ENCODE results near the gene SLFN11.
"Not testable (repeated sequence)": the region's sequence is repeated elsewhere in the genome, so short reads cannot be mapped to it uniquely, and the experiment has no call there.

SLFN11 gene, protein sequence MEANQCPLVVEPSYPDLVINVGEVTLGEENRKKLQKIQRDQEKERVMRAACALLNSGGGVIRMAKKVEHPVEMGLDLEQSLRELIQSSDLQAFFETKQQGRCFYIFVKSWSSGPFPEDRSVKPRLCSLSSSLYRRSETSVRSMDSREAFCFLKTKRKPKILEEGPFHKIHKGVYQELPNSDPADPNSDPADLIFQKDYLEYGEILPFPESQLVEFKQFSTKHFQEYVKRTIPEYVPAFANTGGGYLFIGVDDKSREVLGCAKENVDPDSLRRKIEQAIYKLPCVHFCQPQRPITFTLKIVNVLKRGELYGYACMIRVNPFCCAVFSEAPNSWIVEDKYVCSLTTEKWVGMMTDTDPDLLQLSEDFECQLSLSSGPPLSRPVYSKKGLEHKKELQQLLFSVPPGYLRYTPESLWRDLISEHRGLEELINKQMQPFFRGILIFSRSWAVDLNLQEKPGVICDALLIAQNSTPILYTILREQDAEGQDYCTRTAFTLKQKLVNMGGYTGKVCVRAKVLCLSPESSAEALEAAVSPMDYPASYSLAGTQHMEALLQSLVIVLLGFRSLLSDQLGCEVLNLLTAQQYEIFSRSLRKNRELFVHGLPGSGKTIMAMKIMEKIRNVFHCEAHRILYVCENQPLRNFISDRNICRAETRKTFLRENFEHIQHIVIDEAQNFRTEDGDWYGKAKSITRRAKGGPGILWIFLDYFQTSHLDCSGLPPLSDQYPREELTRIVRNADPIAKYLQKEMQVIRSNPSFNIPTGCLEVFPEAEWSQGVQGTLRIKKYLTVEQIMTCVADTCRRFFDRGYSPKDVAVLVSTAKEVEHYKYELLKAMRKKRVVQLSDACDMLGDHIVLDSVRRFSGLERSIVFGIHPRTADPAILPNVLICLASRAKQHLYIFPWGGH

GRCh38 chr17:35373534-35373983, at the start of gene SLFN11:
Gene SLFN11, minus strand, starts transcription at chr17:35373621. Its CDS starts 9,814 bp downstream, at chr17:35363807.
- DNase-seq, result peak; percentile 37

DNA sequence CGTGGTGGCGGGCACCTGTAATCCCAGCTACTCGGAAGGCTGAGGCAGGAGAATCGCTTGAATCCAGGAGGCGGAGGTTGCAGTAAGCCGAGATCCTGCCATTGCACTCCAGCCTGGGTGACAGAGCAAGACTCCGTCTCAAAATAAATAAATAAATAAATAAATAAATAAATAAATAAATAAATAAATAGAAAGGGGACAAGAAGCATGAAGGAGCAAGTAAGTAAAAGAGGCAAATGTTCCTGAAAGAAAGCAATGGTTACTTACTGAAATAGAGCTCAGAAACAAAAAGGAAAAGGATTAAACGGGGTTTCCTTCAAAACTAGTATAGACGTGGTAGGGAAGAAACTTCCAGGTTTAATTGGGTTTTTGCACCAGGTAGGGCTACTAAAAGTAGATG, 47.6 kb upstream of the SLFN11 start:
- DNase-seq, result not testable (repeated sequence)

GRCh38 chr17:35416659-35417058, 43.2 kb upstream of the SLFN11 start:
- no peak for DNase-seq

DNA sequence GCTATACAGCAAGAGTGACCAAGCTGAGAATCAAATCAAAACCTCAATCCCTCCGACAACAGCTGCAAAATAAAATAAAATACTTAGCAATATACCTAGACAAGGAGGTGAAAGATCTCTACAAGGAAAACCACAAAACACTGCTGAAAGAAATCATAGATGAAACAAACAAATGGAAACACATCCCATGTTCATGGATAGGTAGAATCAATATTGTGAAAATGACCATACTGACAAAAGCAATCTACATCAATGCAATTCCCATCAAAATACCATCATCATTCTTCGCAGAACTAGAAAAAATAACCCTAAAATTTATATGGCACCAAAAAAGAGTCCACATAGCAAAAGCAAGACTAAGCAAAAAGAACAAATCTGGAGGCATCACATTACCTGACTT, 41.3 kb upstream of the SLFN11 start:
- DNase-seq, result not testable (repeated sequence)

DNA sequence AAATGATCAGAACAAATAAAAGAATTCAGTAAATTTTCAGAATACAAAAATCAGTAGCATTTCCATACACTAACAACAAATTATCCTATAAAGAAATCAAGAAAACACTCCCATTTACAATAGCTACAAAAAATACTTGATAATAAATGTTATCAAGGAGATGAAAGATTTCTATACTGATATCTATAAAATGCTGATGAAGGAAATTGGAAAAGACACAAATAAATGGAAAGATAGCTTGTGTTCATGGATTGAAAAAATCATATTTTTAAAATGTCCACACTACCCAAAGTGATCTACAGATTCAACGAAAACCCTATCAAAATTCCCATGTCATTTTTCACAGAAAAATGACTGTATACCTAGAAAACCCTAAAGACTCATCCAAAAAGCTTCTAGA, 40.8 kb upstream of the SLFN11 start:
- DNase-seq, result no peak

- no peak for DNase-seq
These were observed 34.1 kb upstream of the SLFN11 start for GRCh38 chr17:35407531-35407930.

- DNase-seq, result no peak
These were observed 33.1 kb upstream of the SLFN11 start for GRCh38 chr17:35406568-35406967.

DNA sequence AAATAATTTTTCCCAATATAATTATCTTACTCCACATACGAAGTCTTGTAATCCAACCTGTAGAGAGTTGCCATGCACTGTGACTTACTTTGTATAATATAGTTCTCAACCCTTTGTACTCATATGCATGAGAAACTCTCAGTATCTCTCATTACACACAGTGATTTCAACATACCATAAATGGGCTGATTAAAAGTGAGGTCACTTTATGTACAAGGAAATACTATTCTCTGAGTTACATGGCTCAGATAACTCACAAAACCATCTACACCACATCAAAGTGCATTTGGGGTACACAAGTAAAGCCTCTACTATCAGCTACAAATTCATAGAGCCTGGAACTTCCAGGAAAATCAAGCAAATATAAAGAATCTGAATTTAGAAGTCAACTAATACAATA, 30.9 kb upstream of the SLFN11 start:
- no peak for DNase-seq

GRCh38 chr17:35393783-35394182, 20.4 kb upstream of the SLFN11 start:
- not testable (repeated sequence) for DNase-seq

- DNase-seq, result no peak
These were observed 17.2 kb upstream of the SLFN11 start for GRCh38 chr17:35390663-35391062.

- DNase-seq, result no peak
These were observed 16.7 kb upstream of the SLFN11 start for GRCh38 chr17:35390156-35390555.

DNA sequence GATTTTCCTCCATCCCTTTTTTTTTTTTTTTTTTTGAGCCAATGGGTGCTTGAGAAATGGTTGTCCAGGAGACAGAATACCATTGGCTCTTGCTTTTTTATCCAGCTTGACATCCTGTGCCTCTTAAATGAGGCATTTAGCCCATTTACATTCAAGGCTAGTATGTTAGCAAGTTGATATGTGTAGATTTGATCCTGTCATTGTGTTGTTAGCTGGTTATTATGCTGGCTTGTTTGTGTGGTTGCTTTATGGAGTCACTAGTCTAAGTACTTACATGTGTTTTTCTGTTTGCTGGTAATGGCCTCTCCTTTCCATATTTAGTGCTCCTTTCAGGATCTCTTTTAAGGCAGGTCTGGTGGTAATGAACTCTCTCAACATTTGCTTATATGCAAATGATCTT, 14.1 kb upstream of the SLFN11 start:
- no peak for DNase-seq

DNA sequence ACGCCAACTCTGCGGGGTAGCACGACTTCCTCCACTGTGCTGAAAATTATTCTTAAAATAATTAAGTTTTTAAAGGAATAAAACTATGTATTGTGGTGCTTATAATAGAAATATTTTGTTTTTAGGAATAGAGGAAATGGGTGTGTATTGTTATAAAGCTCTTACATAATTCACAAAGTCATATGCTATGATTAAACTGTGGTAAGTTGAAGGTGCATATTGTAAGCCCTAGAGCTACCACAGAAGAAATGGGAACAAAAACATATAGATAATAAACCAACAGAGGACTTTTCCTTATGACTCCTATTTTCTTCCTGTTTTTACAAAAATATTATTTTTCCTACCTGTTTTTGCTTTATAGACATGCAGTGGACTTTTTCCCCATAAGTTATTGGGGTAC, 4.3 kb upstream of the SLFN11 start:
- DNase-seq, result no peak

DNA sequence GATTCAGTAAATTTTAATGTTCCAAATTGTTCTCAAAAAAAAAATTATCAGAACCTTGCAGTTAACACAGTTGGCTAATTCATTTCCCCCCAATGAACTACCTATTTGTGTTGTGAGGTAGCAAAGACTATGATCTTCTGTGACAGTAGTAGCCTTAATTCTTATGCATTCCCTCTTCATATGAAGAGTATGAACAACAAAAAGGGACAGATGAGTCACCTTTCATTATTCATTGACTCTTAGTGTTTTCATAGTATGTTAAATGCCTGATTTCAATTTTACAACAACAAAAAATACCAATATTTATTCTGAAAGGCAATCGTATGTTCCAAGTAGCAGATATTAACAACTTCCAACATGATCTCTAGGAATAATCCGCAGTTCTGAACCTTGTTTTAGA, 3.6 kb upstream of the SLFN11 start:
- no peak for DNase-seq

DNA sequence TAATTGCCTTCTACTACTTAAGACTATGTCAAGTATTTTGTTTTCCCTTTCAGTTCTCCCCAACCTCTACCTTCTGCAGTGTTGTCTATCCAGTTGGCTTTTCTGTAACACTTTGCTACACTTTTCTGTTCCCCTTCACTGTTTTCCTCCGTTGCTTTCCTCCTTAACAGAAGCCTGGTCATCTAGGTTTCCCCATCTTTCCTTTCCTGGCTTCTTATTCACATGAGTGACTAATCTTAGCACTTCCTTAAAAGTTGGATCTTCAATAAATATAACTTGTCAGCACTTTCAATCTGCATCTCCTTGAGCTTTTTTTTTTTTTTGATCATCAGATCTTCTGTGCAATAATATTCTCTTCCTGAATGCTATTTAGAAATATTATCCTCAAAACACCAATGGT, 2.8 kb upstream of the SLFN11 start:
- no peak for DNase-seq

DNA sequence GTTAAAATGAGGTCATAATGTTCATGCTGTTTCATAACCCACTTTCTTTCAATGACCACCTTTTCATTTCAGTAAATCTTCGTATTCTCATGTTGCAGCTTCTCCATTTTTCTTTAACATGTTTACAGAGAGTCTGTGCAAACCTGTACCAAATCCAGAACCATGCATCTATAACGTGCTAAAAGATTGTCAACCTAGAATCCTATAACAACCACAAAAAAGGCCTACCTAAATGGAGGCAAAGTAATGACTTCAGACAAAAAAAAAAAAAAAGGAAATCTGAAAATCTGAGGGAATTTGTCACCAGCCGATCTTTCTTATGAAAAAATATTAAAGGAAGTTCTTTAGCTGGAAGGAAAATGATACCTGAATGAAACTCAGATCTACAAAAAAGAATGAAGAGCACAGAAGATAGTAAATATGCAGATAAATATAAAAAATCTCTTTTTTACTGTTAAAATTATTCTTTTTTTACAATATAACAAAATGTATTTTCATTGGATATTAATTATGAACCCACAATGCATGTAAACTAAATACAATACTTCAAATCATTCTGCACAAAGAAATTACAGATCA, 1.4 kb upstream of the SLFN11 start:
- no peak for DNase-seq

GRCh38 chr17:35373984-35374765, 754 bp upstream of the SLFN11 start:
- no peak for DNase-seq

GRCh38 chr17:35372846-35373533, 431 bp downstream of the SLFN11 start:
- no peak for DNase-seq

- DNase-seq, result no peak
These were observed 1.5 kb downstream of the SLFN11 start for GRCh38 chr17:35371934-35372333.

DNA sequence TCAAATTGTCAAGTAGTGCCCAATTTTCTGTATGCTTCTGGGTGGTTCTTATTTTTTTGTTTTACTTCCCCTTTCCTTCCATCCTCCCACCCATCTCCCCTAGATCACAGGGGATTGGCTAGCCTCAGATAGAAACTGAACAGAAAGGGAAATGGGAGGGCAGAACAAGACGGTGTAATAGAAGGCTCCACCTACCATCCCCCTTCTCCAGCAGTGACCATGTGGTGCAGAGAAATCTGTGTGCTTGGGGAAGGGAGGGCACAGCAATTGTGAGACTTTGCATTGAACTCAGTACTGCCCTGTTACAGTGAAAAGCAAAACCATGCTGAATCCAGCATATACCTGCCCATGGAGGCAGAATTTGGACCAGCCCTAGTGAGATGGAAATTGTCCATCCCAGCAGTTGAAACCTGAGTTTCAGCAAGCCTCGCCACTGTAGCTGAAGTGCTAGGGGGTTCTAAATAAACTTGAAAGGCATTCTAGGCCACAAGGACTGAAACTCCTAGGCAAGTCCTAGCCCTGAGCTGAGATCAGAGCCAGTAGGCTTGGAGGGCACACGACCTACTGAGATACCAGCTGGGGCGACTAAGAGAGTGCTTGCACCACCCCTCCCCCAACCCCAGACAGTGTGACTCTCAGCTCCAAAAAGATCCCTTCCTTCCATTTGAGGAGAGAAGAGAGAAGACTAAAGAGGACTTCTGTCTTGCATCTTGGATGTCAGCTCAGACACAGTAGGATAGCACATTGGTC, 5.2 kb downstream of the SLFN11 start:
- DNase-seq, result no peak

GRCh38 chr17:35361027-35361426, 12.4 kb downstream of the SLFN11 start:
- DNase-seq, result no peak

Data from DMS 273 treated with DMSO at 0.1 percent for 48 hours (cell line).